DND-41 (cell line): ENCODE measurements around the gene HCST.
A peak's percentile ranks its signal among the peaks of the same experiment; 100 is the strongest.
"Not testable (repeated sequence)": the region's sequence is repeated elsewhere in the genome, so short reads cannot be mapped to it uniquely, and the experiment has no call there.

ENCODE experiments used
- ATAC-seq: fragments of 200-7000 bp; cut with Tn5 transposase; 3 replicates; pipeline ENCODE4 v1.9.1; 2021; ENCODE audit warnings: low read depth; ENCODE audit not compliant: insufficient read depth
- DNase-seq: peaks from one replicate; pipeline ENCODE4 v3.0.0-alpha.2; 2020
- H2AFZ ChIP-seq: 2 replicates; pipeline ENCODE4 v1.6.0; 2012; ENCODE audit warnings: low read depth, low read length
- H3K27ac ChIP-seq: 2 replicates; pipeline ENCODE4 v1.5.1; 2012; ENCODE audit warnings: low read length, inconsistent platforms
- H3K27me3 ChIP-seq: fragments of 200-600 bp; sonication (generic); 2 replicates; pipeline ENCODE4 v1.6.0; 2012; ENCODE audit warnings: low read length, mild to moderate bottlenecking, inconsistent platforms; ENCODE audit not compliant: insufficient read depth, poor library complexity
- H3K36me3 ChIP-seq: 2 replicates; pipeline ENCODE4 v1.5.1; 2012; ENCODE audit warnings: low read length, inconsistent platforms; ENCODE audit not compliant: insufficient read depth
- H3K4me1 ChIP-seq: 2 replicates; pipeline ENCODE4 v1.5.1; 2012; ENCODE audit warnings: mild to moderate bottlenecking, low read length; ENCODE audit not compliant: insufficient read depth
- H3K4me2 ChIP-seq: 2 replicates; pipeline ENCODE4 v1.6.0; 2012; ENCODE audit warnings: mild to moderate bottlenecking, moderate library complexity, low read length, inconsistent platforms; ENCODE audit not compliant: insufficient read depth
- H3K4me3 ChIP-seq, 2 experiments: fragments of 200-600 bp in 1 of 2; shearing (Covaris generic) in 1 of 2; 2 replicates each; pipeline ENCODE4 v1.5.1; 2012 to 2016; ENCODE audit warnings: inconsistent platforms in 2 of 2, low read length in 2 of 2, mild to moderate bottlenecking in 2 of 2, low read depth in 1 of 2, moderate library complexity in 1 of 2
- H3K79me2 ChIP-seq: 2 replicates; pipeline ENCODE4 v1.6.0; 2012; ENCODE audit warnings: low read length, inconsistent platforms; ENCODE audit not compliant: insufficient read depth
- H3K9ac ChIP-seq: 2 replicates; pipeline ENCODE4 v1.6.0; 2012; ENCODE audit warnings: low read depth, mild to moderate bottlenecking, inconsistent platforms, low read length, moderate library complexity
- H3K9me3 ChIP-seq: 2 replicates; pipeline ENCODE4 v1.5.1; 2012; ENCODE audit warnings: low read length, moderate library complexity, mild to moderate bottlenecking, inconsistent platforms; ENCODE audit not compliant: insufficient read depth, severe bottlenecking
- H4K20me1 ChIP-seq: 2 replicates; pipeline ENCODE4 v1.6.0; 2012; ENCODE audit warnings: low read length; ENCODE audit not compliant: insufficient read depth
- EZH2 ChIP-seq: IDR thresholded peaks from 3 replicates; pipeline ENCODE4 v1.6.1; 2012; ENCODE audit warnings: borderline replicate concordance, low read depth, mild to moderate bottlenecking, moderate library complexity, low read length, inconsistent platforms; ENCODE audit not compliant: severe bottlenecking
- TF ChIP-seq, protein P1 (sequence below): IDR thresholded peaks from 2 replicates; pipeline ENCODE4 v1.5.1; 2012; ENCODE audit warnings: borderline replicate concordance, low read length, moderate library complexity, mild to moderate bottlenecking; ENCODE audit not compliant: poor library complexity, severe bottlenecking; ENCODE audit errors: extremely low read depth

The HCST gene

GRCh38 chr19:35908973-35909683, 6.8 kb downstream of the HCST start:
- H3K79me2 ChIP-seq = no peaks in the 10 kb centered on the region
- ATAC-seq (peak; percentile 95), DNase-seq (peak; percentile 73)
- H3K9ac ChIP-seq = no peak overlapping the region
- 0 out of 2 replicates have a peak overlapping the region, but pooled peaks have one; percentile 15 for H3K4me2 ChIP-seq
- no peaks in the 10 kb centered on the region for H3K9me3 ChIP-seq
- H4K20me1 ChIP-seq = no peaks in the 10 kb centered on the region
- no peaks in the 10 kb centered on the region for H3K27me3 ChIP-seq
- no peak overlapping the region for H3K27ac ChIP-seq
- no peaks in the 10 kb centered on the region for H3K36me3 ChIP-seq
- no peak overlapping the region for H2AFZ ChIP-seq
- H3K4me1 ChIP-seq = peaks cover 12% of the 10 kb centered on the region
- TF ChIP-seq, protein P1, sequence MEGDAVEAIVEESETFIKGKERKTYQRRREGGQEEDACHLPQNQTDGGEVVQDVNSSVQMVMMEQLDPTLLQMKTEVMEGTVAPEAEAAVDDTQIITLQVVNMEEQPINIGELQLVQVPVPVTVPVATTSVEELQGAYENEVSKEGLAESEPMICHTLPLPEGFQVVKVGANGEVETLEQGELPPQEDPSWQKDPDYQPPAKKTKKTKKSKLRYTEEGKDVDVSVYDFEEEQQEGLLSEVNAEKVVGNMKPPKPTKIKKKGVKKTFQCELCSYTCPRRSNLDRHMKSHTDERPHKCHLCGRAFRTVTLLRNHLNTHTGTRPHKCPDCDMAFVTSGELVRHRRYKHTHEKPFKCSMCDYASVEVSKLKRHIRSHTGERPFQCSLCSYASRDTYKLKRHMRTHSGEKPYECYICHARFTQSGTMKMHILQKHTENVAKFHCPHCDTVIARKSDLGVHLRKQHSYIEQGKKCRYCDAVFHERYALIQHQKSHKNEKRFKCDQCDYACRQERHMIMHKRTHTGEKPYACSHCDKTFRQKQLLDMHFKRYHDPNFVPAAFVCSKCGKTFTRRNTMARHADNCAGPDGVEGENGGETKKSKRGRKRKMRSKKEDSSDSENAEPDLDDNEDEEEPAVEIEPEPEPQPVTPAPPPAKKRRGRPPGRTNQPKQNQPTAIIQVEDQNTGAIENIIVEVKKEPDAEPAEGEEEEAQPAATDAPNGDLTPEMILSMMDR = no peak
- TF ChIP-seq EZH2 = no peak
- H3K4me3 ChIP-seq = no peak overlapping the region

DNA sequence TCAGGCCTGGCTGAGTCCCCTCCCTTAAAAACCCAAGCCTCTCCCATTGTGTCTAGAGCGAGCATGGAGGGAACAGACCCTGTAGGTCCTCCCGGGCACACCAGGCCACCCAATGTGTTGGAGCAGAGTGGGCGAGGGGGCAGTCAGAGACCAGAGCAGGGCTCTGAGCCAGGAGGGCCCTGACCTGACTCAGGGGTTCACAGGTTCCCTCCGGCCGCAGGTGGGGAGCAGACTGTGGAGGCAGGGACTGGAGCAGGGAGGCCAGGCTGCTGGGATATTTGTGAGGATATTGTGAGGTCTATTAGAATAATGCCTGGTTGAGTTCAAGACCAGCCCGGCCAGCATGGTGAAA, 7.3 kb downstream of the HCST start:
- no peak for TF ChIP-seq EZH2
- TF ChIP-seq, protein P1 = no peak
- H2AFZ ChIP-seq = no peak overlapping the region
- H3K27ac ChIP-seq = no peak overlapping the region

GRCh38 chr19:35910355-35910754, 8.0 kb downstream of the HCST start:
- not testable (repeated sequence) for H3K36me3 ChIP-seq, DNase-seq, H3K9ac ChIP-seq, H3K4me3 ChIP-seq, H3K9me3 ChIP-seq, H3K27ac ChIP-seq, H3K79me2 ChIP-seq, H4K20me1 ChIP-seq, H3K27me3 ChIP-seq, ATAC-seq, H3K4me2 ChIP-seq, H2AFZ ChIP-seq
- peaks cover 10% of the 10 kb centered on the region for H3K4me1 ChIP-seq

More for the DNA sequence above, 7.3 kb downstream of the HCST start:
- Histone ChIP-seq H3K4me1 (peaks cover 10% of the 10 kb centered on the region), H3K36me3 (no peaks in the 10 kb centered on the region), H4K20me1 (no peaks in the 10 kb centered on the region), H3K4me3 (no peak overlapping the region), H3K4me2 (no peak overlapping the region), H3K27me3 (no peaks in the 10 kb centered on the region), H3K79me2 (no peaks in the 10 kb centered on the region), H3K9ac (no peak overlapping the region), H3K9me3 (no peaks in the 10 kb centered on the region)
- DNase-seq = no peak
- ATAC-seq = no peak; the same call in 2 of the 3 replicates

DNA sequence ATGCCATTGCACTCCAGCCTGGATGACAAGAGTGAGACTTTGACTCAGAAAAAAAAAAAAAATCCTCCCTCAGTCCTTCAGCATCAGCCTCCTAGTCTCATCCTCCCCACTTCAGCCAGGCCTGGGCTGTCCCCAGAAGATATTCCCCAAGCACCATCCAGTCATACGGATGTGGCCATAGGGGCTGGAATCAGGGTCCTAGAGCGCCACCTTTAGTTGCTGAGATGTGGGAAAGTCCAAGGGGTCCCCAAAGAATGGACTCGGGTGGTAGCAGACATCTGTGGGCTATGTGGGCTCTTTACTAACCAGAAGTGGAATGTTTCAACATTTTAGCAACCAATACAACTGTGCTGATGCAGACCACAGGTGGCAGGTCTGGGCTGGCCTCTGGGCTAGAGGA, 8.8 kb downstream of the HCST start:
- Histone ChIP-seq H2AFZ (no peak overlapping the region), H3K9ac (no peak overlapping the region), H3K27me3 (no peaks in the 10 kb centered on the region), H3K4me1 (peaks cover 10% of the 10 kb centered on the region), H3K4me2 (no peak overlapping the region), H3K9me3 (no peaks in the 10 kb centered on the region), H3K79me2 (no peaks in the 10 kb centered on the region), H4K20me1 (no peaks in the 10 kb centered on the region), H3K27ac (no peak overlapping the region), H3K4me3 (no peak overlapping the region), H3K36me3 (no peaks in the 10 kb centered on the region)
- DNase-seq (no peak), ATAC-seq (no peak)
- TF ChIP-seq, protein P1 = no peak
- no peak for TF ChIP-seq EZH2
